ENCODE measurements around the gene TIAM2. TPM values are rescaled to one million over a fixed set of nuclear protein-coding genes. Genes with fewer than 3 reads are reported as not detected.

TIAM2 gene
- total RNA-seq, 1 experiment from 2014 or later, result 10.2 TPM

DNA sequence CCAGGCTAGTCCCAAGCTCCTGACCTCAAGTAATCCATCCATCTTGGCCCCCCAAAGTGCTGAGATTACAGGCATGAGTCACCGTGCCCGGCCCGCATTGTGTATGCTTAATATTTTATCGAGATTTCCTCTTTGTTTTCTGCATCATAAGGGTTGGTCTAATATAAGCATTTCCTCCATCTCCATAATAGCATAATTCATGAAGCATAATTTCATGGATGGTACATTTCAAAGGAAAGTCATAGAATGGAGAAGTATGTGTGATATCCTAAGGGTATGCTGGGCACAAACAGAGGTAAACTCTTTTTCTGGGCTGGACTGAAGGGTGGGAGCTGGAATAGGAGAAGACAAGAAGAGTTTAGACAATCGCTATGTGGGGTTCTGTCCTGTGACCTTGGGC is 17.5 kb upstream of the TIAM2 start:
- no peaks in the 10 kb centered on the region for H3K27me3 ChIP-seq (ENCODE audit: control insufficient read depth, insufficient read depth, low read length)
- no peak overlapping the region for H3K4me3 ChIP-seq (ENCODE audit: insufficient read depth, low read depth, low read length)
- H3K36me3 ChIP-seq (replicated peaks; ENCODE audit: control insufficient read depth, insufficient read depth, low read length), result no peaks in the 10 kb centered on the region
- no peak for DNase-seq

DNA sequence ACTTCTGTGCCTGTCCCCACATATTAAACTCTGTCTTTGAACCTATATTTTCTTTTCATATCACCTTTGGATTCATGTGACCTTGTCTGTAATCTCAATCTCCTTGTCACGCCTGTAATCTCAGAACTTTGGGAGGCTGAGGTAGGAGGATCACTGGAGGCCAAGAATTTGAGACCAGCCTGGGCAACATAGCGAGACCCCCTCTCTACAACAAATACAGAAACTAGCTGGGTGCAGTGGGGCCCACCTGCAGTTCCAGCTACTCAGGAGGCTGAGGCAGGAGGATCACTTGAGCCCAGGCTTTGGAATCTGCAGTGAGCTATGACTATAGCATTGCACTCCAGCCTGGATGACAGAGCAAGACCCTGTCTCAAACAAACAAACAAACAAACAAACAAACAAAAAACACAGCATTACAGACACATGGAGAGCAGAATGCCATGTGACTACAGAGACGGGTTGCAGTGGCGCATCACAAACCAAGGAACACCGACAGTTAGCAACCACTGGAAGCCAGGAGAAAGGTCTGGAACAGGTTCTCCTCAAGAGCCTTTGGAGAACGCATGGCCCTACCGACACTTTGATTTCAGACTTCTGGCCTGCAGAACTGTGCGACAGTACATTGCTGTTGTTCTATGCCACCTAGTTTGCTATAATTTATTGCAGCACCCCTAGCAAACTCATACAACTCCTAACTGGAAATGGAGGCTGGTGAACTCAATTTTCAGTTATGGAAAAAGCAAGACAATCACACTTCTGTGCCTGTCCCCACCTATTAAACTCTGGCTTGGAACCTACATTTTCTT is 14.6 kb upstream of the TIAM2 start:
- Histone ChIP-seq H3K27me3 (ENCODE audit: control insufficient read depth, insufficient read depth, low read length) (no peaks in the 10 kb centered on the region), H3K4me3 (ENCODE audit: insufficient read depth, low read depth, low read length) (no peak overlapping the region), H3K36me3 (replicated peaks; ENCODE audit: control insufficient read depth, insufficient read depth, low read length) (no peaks in the 10 kb centered on the region)
- DNase-seq, result no peak

- no peak for DNase-seq
- no peak overlapping the region for H3K4me3 ChIP-seq (ENCODE audit: insufficient read depth, low read depth, low read length)
- no peaks in the 10 kb centered on the region for H3K27me3 ChIP-seq (ENCODE audit: control insufficient read depth, insufficient read depth, low read length)
- H3K36me3 ChIP-seq (replicated peaks; ENCODE audit: control insufficient read depth, insufficient read depth, low read length), result no peaks in the 10 kb centered on the region
These were observed 13.8 kb upstream of the TIAM2 start for GRCh38 chr6:154981079-154981870.

DNA sequence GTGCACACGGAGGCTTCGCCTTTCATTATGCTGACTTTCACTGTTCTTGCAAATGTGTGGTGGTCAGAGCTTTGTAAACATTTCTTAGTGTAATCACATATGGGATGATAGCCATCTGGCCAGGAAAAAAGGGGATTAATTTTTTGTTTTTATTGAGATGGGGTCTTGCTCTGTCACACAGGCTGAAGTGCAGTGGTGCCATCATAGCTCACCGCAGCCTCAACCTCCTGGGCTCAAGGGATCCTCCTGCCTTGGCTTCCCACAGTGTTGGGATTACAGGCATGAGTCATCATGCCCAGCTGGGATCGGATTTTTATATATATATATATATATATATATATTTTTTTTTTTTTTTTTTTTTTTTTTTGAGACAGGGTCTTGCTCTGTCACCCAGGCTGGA is 11.0 kb upstream of the TIAM2 start:
- DNase-seq, result no peak
- Histone ChIP-seq H3K27me3 (ENCODE audit: control insufficient read depth, insufficient read depth, low read length) (no peaks in the 10 kb centered on the region), H3K4me3 (ENCODE audit: insufficient read depth, low read depth, low read length) (no peak overlapping the region), H3K36me3 (replicated peaks; ENCODE audit: control insufficient read depth, insufficient read depth, low read length) (no peaks in the 10 kb centered on the region)

GRCh38 chr6:154986787-154987235 is 8.3 kb upstream of the TIAM2 start:
- Histone ChIP-seq H3K27me3 (ENCODE audit: control insufficient read depth, insufficient read depth, low read length) (no peaks in the 10 kb centered on the region), H3K4me3 (ENCODE audit: insufficient read depth, low read depth, low read length) (no peak overlapping the region), H3K36me3 (replicated peaks; ENCODE audit: control insufficient read depth, insufficient read depth, low read length) (no peaks in the 10 kb centered on the region)
- no peak for DNase-seq

DNA sequence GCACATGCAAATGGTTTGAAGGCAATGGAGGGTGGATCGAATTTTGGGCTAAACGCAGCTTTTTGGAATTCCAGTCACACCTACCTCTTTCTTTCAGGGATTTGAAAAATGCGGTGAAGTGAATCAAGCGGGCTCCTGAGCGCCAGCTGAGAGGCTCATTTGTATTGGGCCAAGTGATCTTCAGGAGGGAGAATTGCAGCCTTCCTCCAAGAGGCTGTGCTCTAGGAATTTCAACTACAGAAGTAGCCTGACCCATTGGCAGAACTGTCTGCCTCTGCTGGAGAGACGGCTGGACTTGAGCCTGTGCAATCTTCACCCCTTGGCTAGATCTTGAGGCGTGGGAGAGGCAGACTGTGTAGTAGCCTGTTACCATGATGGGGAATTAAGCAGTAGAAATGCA is 5.7 kb upstream of the TIAM2 start:
- Histone ChIP-seq H3K4me3 (ENCODE audit: insufficient read depth, low read depth, low read length) (no peak overlapping the region), H3K36me3 (replicated peaks; ENCODE audit: control insufficient read depth, insufficient read depth, low read length) (no peaks in the 10 kb centered on the region), H3K27me3 (ENCODE audit: control insufficient read depth, insufficient read depth, low read length) (peaks cover 4% of the 10 kb centered on the region)
- DNase-seq, result peak; percentile 39

- H3K36me3 ChIP-seq (replicated peaks; ENCODE audit: control insufficient read depth, insufficient read depth, low read length), result no peaks in the 10 kb centered on the region
- no peak for DNase-seq
- peaks cover 8% of the 10 kb centered on the region for H3K27me3 ChIP-seq (ENCODE audit: control insufficient read depth, insufficient read depth, low read length)
- no peak overlapping the region for H3K4me3 ChIP-seq (ENCODE audit: insufficient read depth, low read depth, low read length)
These were observed 3.9 kb upstream of the TIAM2 start for GRCh38 chr6:154991207-154991606.

GRCh38 chr6:154993026-154993425 is 2.1 kb upstream of the TIAM2 start:
- Histone ChIP-seq H3K27me3 (ENCODE audit: control insufficient read depth, insufficient read depth, low read length) (peaks cover 14% of the 10 kb centered on the region), H3K36me3 (replicated peaks; ENCODE audit: control insufficient read depth, insufficient read depth, low read length) (no peaks in the 10 kb centered on the region), H3K4me3 (ENCODE audit: insufficient read depth, low read depth, low read length) (no peak overlapping the region)
- DNase-seq, result no peak

GRCh38 chr6:154993710-154994109 is 1.4 kb upstream of the TIAM2 start:
- peaks cover 14% of the 10 kb centered on the region for H3K27me3 ChIP-seq (ENCODE audit: control insufficient read depth, insufficient read depth, low read length)
- no peaks in the 10 kb centered on the region for H3K36me3 ChIP-seq (replicated peaks; ENCODE audit: control insufficient read depth, insufficient read depth, low read length)
- H3K4me3 ChIP-seq (ENCODE audit: insufficient read depth, low read depth, low read length), result no peak overlapping the region
- no peak for DNase-seq

- Histone ChIP-seq H3K36me3 (replicated peaks; ENCODE audit: control insufficient read depth, insufficient read depth, low read length) (no peaks in the 10 kb centered on the region), H3K4me3 (ENCODE audit: insufficient read depth, low read depth, low read length) (peak overlapping the region; percentile 85), H3K27me3 (ENCODE audit: control insufficient read depth, insufficient read depth, low read length) (peaks cover 14% of the 10 kb centered on the region)
- peak; percentile 96 for DNase-seq
These were observed 270 bp upstream of the TIAM2 start for GRCh38 chr6:154994836-154995253.

- no peak for DNase-seq
- H3K36me3 ChIP-seq (replicated peaks; ENCODE audit: control insufficient read depth, insufficient read depth, low read length), result no peaks in the 10 kb centered on the region
- H3K27me3 ChIP-seq (ENCODE audit: control insufficient read depth, insufficient read depth, low read length), result peaks cover 14% of the 10 kb centered on the region
- H3K4me3 ChIP-seq (ENCODE audit: insufficient read depth, low read depth, low read length), result peak overlapping the region; percentile 85
These were observed 988 bp downstream of the TIAM2 start for GRCh38 chr6:154996016-154996590.

- Histone ChIP-seq H3K4me3 (ENCODE audit: insufficient read depth, low read depth, low read length) (no peak overlapping the region), H3K36me3 (replicated peaks; ENCODE audit: control insufficient read depth, insufficient read depth, low read length) (no peaks in the 10 kb centered on the region), H3K27me3 (ENCODE audit: control insufficient read depth, insufficient read depth, low read length) (peaks cover 14% of the 10 kb centered on the region)
- peak; percentile 26 for DNase-seq
These were observed 1.8 kb downstream of the TIAM2 start for GRCh38 chr6:154996841-154997311.

DNA sequence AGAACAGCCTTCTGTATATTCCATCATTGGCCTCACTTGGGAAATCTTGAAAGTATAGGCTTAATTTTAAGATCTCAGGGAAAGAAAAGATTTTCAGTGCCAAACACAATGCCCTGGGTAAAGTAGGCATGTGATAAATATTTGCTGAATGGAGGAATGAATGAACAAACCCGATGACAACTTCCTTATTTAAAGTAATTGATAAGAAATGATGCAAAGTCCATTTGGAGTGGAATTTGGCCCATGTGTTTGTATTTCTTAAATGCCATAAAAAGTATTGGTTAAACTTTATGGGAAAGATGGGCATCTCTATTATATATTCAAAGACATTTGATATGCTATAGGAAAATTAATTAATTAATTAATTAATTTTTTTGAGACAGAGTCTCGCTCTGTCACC is 3.7 kb downstream of the TIAM2 start:
- no peak overlapping the region for H3K4me3 ChIP-seq (ENCODE audit: insufficient read depth, low read depth, low read length)
- peaks cover 14% of the 10 kb centered on the region for H3K27me3 ChIP-seq (ENCODE audit: control insufficient read depth, insufficient read depth, low read length)
- DNase-seq, result no peak
- no peaks in the 10 kb centered on the region for H3K36me3 ChIP-seq (replicated peaks; ENCODE audit: control insufficient read depth, insufficient read depth, low read length)

DNA sequence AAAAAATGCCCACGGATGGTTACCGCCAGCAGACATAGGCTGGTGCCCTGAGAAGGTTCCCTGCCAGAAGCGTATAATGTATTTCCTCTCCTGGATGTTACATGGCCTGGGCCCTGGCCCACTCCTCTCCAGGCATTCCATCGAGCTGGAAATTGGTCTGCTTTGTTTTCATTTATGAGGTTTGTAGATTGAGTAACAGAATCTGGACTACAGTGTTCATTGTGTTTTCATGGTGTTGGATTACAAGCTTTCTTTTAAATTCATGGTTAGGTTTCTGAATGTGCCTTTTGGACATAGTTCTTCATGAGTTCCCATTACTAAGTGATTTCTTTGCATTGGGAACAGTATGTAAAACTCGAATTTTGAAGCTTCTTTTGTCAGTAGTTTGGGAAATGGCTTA is 6.4 kb downstream of the TIAM2 start:
- H3K27me3 ChIP-seq (ENCODE audit: control insufficient read depth, insufficient read depth, low read length), result peaks cover 3% of the 10 kb centered on the region
- no peak for DNase-seq
- H3K36me3 ChIP-seq (replicated peaks; ENCODE audit: control insufficient read depth, insufficient read depth, low read length), result no peaks in the 10 kb centered on the region
- H3K4me3 ChIP-seq (ENCODE audit: insufficient read depth, low read depth, low read length), result no peak overlapping the region

DNA sequence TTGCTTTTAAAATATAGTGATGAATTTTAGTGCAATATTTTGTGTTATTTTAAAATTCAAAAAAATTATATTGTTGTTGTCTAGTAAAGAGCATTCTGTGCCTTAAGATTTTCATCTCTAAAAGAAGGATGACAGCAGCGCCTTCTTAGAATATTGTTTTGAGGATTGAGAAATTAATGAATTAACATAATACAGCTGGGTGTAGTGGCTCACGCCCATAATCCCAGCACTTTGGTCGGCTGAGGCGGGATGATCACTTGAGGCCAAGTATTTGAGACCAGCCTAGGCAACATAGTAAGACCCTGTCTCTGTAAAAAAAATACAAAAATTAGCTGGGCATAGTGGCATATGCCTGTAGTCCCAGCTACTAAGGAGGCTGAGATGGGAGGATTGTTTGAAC is 6.8 kb downstream of the TIAM2 start:
- H3K36me3 ChIP-seq (replicated peaks; ENCODE audit: control insufficient read depth, insufficient read depth, low read length), result no peaks in the 10 kb centered on the region
- H3K4me3 ChIP-seq (ENCODE audit: insufficient read depth, low read depth, low read length), result no peak overlapping the region
- DNase-seq, result no peak
- no peaks in the 10 kb centered on the region; the same call in 1 of the 2 replicates for H3K27me3 ChIP-seq (ENCODE audit: control insufficient read depth, insufficient read depth, low read length)
